Caco-2 (cell line): ENCODE results near the gene LRBA. TPM values are rescaled to one million over a fixed set of nuclear protein-coding genes. Genes with fewer than 3 reads are reported as not detected.

Source experiments
- BruUV-seq: library from RNA; stranded (reverse); fragments of 400-500 nt; replicated peaks from 2 replicates; lab custom pipeline; 2021; lab: Mats Ljungman, UMichigan
- CTCF ChIA-PET: fragments of 300-600 bp; sonication (Branson Sonifier 250); formaldehyde crosslinking; loops from one replicate; lab custom pipeline; 2022; ENCODE audit warnings: antibody characterized with exemption; lab: Charles Lee
- POLR2A ChIA-PET: fragments of 300-600 bp; sonication (Branson Sonifier 250); formaldehyde crosslinking; loops from one replicate; lab custom pipeline; 2022; ENCODE audit warnings: antibody characterized with exemption; lab: Charles Lee
- DNase-seq, 2 experiments: peaks; one replicate each; pipeline versions ENCODE4 v3.0.0 to v3.0.0-alpha.2; 2020 to 2022
- H3K27me3 ChIP-seq: replicated peaks from 2 replicates; pipeline ENCODE4 v1.6.0; 2011; ENCODE audit warnings: low read length; ENCODE audit not compliant: control insufficient read depth, insufficient read depth
- H3K36me3 ChIP-seq: 2 replicates; pipeline ENCODE4 v1.5.1; 2011; ENCODE audit warnings: low read length; ENCODE audit not compliant: control insufficient read depth, insufficient read depth
- H3K4me1 ChIP-seq: fragments of 250-450 bp; sonication (Bioruptor Pico); 2 replicates; pipeline ENCODE4 v1.5.1; 2020; ENCODE audit warnings: mild to moderate bottlenecking
- H3K4me3 ChIP-seq: 2 replicates; pipeline ENCODE4 v1.5.1; 2011; ENCODE audit warnings: low read depth, mild to moderate bottlenecking, control low read depth, low read length
- H3K9me3 ChIP-seq: fragments of 250-450 bp; sonication (Bioruptor Pico); 2 replicates; pipeline ENCODE4 v1.5.1; 2020; ENCODE audit warnings: mild to moderate bottlenecking, moderate library complexity
- H3K27ac Mint-ChIP-seq: one replicate; pipeline ENCODE4 v1.8.0; 2022; ENCODE audit warnings: mixed read lengths; ENCODE audit not compliant: unreplicated experiment
- H3K27me3 Mint-ChIP-seq: one replicate; pipeline ENCODE4 v1.8.0; 2022; ENCODE audit warnings: mixed read lengths; ENCODE audit not compliant: insufficient read depth, unreplicated experiment
- H3K36me3 Mint-ChIP-seq: one replicate; pipeline ENCODE4 v1.8.0; 2022; ENCODE audit warnings: mild to moderate bottlenecking, mixed read lengths; ENCODE audit not compliant: insufficient read depth, unreplicated experiment
- H3K4me1 Mint-ChIP-seq: one replicate; pipeline ENCODE4 v1.8.0; 2022; ENCODE audit warnings: low read depth, mixed read lengths; ENCODE audit not compliant: unreplicated experiment
- H3K4me3 Mint-ChIP-seq: one replicate; pipeline ENCODE4 v1.8.0; 2022; ENCODE audit warnings: mild to moderate bottlenecking, moderate library complexity, mixed read lengths; ENCODE audit not compliant: unreplicated experiment
- H3K9me3 Mint-ChIP-seq: one replicate; pipeline ENCODE4 v1.8.0; 2022; ENCODE audit warnings: mixed read lengths; ENCODE audit not compliant: unreplicated experiment
- intact Hi-C: fragments of 100-400 bp; cut with micrococcal nuclease; formaldehyde crosslinking; loops from one replicate; pipeline ENCODE4 v1.10.0; 2022; ENCODE audit not compliant: unreplicated experiment
- total RNA-seq: library from RNA; stranded (reverse); gene quantifications from 2 replicates; pipeline ENCODE4 v1.2.3, GENCODE V29; 2022
- TF ChIP-seq, protein P1 (sequence below), 2 experiments: fragments of 200-600 bp in 1 of 2; IDR thresholded peaks; 1 replicate in 1 of 2; 2 replicates in 1 of 2; pipeline versions ENCODE4 v1.5.1 to v1.8.0; 2011 to 2022; ENCODE audit warnings: antibody characterized with exemption in 1 of 2, control low read depth in 1 of 2, inconsistent platforms in 1 of 2, low read depth in 1 of 2, low read length in 1 of 2, mild to moderate bottlenecking in 1 of 2, moderate library complexity in 1 of 2; ENCODE audit not compliant: insufficient read depth in 1 of 2, severe bottlenecking in 1 of 2, unreplicated experiment in 1 of 2

LRBA gene
- total RNA-seq, 1 experiment from 2014 or later: 53.2 TPM

DNA sequence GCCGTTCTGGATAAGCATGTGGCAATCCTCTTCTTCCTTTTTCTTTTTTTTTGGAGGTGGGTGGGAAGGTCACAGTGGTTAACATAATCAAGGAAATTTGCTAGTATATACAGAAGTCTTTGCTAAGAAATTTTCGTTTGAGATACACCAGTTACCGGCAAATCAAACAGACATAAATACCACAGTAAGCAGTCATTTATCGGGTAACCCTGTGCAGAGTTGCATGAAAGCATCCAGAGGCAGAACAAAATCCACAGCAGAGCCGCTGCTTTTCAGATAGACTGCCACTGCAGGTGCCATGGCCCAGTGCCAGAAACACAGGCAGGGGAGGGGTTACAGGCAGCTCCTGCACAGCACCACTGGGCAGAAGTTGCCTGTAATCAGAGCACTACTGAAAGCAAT, 612.2 kb downstream of the LRBA start:
- no peaks in the 10 kb centered on the region for H3K27me3 ChIP-seq
- H3K4me1 ChIP-seq: no peaks in the 10 kb centered on the region
- POLR2A ChIA-PET: no interaction called here
- CTCF ChIA-PET: no interaction called here
- H3K4me3 Mint-ChIP-seq: no peak overlapping the region
- no peaks in the 10 kb centered on the region for H3K9me3 ChIP-seq
- no peaks in the 10 kb centered on the region for H3K9me3 Mint-ChIP-seq
- BruUV-seq: no TSS peak
- H3K4me1 Mint-ChIP-seq: no peaks in the 10 kb centered on the region
- H3K36me3 Mint-ChIP-seq: peaks cover 5% of the 10 kb centered on the region
- TF ChIP-seq, protein P1, sequence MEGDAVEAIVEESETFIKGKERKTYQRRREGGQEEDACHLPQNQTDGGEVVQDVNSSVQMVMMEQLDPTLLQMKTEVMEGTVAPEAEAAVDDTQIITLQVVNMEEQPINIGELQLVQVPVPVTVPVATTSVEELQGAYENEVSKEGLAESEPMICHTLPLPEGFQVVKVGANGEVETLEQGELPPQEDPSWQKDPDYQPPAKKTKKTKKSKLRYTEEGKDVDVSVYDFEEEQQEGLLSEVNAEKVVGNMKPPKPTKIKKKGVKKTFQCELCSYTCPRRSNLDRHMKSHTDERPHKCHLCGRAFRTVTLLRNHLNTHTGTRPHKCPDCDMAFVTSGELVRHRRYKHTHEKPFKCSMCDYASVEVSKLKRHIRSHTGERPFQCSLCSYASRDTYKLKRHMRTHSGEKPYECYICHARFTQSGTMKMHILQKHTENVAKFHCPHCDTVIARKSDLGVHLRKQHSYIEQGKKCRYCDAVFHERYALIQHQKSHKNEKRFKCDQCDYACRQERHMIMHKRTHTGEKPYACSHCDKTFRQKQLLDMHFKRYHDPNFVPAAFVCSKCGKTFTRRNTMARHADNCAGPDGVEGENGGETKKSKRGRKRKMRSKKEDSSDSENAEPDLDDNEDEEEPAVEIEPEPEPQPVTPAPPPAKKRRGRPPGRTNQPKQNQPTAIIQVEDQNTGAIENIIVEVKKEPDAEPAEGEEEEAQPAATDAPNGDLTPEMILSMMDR (IDR thresholded peaks at IDR 0.05; ENCODE audit: insufficient read depth in 1 of 2, low read depth in 1 of 2, low read length in 1 of 2, severe bottlenecking in 1 of 2, unreplicated experiment in 1 of 2): no peak
- H3K27ac Mint-ChIP-seq: no peak overlapping the region
- H3K36me3 ChIP-seq: no peaks in the 10 kb centered on the region
- no peaks in the 10 kb centered on the region for H3K27me3 Mint-ChIP-seq
- DNase-seq: no peak
- H3K4me3 ChIP-seq: no peak overlapping the region
- intact Hi-C loops: no loop called here

DNA sequence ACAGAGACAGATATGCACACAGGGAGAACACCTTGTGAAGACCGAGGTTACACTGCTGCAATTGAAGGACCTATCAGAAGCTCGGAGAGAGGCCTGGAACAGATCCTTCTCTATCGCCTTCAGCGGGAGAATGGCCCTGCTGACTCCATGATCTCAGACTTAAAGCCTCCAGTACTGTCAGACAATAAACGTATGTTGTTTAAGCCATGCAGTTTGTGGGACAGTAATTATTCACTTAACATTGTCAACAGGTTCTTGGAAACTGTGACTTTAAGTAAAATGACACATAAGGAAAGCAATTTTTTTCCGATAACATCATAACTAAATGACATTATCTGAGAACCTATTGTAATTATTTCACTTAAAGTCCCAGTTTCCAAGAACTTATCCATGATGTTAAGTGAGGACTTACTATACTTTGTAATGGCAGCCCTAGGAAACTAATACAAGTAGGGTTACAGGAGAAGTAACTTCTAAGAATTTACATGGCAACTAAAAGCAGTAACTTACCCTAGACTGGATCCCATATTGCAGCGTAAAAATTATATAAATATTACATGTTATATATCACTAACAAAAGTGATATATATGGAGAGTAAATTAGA, 613.9 kb downstream of the LRBA start:
- ChIA-PET POLR2A (no interaction called here), CTCF (no interaction called here)
- intact Hi-C loops: no loop called here
- Mint-ChIP-seq H3K9me3 (no peaks in the 10 kb centered on the region), H3K4me3 (no peak overlapping the region), H3K27ac (no peak overlapping the region), H3K36me3 (peaks cover 1% of the 10 kb centered on the region), H3K27me3 (no peaks in the 10 kb centered on the region), H3K4me1 (no peaks in the 10 kb centered on the region)
- no TSS peak for BruUV-seq
- DNase-seq: no peak
- Histone ChIP-seq H3K27me3 (no peaks in the 10 kb centered on the region), H3K36me3 (no peaks in the 10 kb centered on the region), H3K4me3 (no peak overlapping the region), H3K4me1 (no peaks in the 10 kb centered on the region), H3K9me3 (no peaks in the 10 kb centered on the region)
- TF ChIP-seq, protein P1 (IDR thresholded peaks at IDR 0.05; ENCODE audit: insufficient read depth in 1 of 2, low read depth in 1 of 2, low read length in 1 of 2, severe bottlenecking in 1 of 2, unreplicated experiment in 1 of 2): no peak

DNA sequence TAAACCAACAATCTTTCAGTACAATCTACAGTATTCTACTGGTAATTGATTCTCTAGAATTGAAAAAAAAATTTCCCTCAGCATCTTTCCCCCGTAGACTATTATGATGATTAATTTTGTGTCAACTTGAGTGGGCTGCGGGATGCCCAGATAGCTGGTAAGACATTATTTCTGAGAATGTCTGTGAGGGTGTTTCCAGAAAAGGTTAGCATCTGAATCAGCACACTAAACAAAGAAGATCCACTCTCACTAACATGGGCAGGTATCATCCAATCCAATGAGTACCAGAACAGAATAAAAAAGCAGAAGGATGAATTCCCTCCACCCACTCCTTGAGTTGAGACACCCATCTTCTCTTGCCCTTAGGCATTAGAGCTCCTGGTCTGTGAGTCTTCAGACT, 619.2 kb downstream of the LRBA start:
- POLR2A ChIA-PET: no interaction called here
- H3K27ac Mint-ChIP-seq: no peak overlapping the region
- Histone ChIP-seq H3K9me3 (0 out of 2 replicates have a peak, but pooled peaks cover 3% of the 10 kb centered on the region), H3K36me3 (no peaks in the 10 kb centered on the region), H3K4me1 (no peaks in the 10 kb centered on the region), H3K4me3 (no peak overlapping the region), H3K27me3 (no peaks in the 10 kb centered on the region)
- CTCF ChIA-PET: no interaction called here
- no peak overlapping the region for H3K4me3 Mint-ChIP-seq
- no peaks in the 10 kb centered on the region for H3K27me3 Mint-ChIP-seq
- H3K4me1 Mint-ChIP-seq: no peaks in the 10 kb centered on the region
- no TSS peak for BruUV-seq
- H3K9me3 Mint-ChIP-seq: no peaks in the 10 kb centered on the region
- no peak for DNase-seq
- no peaks in the 10 kb centered on the region for H3K36me3 Mint-ChIP-seq
- intact Hi-C loops: no loop called here
- TF ChIP-seq, protein P1 (IDR thresholded peaks at IDR 0.05; ENCODE audit: insufficient read depth in 1 of 2, low read depth in 1 of 2, low read length in 1 of 2, severe bottlenecking in 1 of 2, unreplicated experiment in 1 of 2): no peak
